Erythroblast (primary cell): ENCODE measurements around the gene HECTD3.

Experiments used
- GATA1 ChIP-seq: IDR thresholded peaks from 2 replicates; pipeline ENCODE4 v1.6.1; 2011; ENCODE audit warnings: low read depth, mild to moderate bottlenecking, control low read depth, low read length, moderate library complexity
- POLR2A ChIP-seq: IDR thresholded peaks from 2 replicates; pipeline ENCODE4 v1.6.1; 2011; ENCODE audit warnings: mild to moderate bottlenecking, low read length

- TF ChIP-seq POLR2A (no peak), GATA1 (no peak)
Measured at GRCh38 chr1:45015683-45016082, 4.6 kb upstream of the HECTD3 start.
